Fibroblast of villous mesenchyme (primary cell): ENCODE measurements around the gene TTC7B. TPM values are rescaled to one million over a fixed set of nuclear protein-coding genes. Genes with fewer than 3 reads are reported as not detected.

Experiments used
- DNase-seq: peaks from one replicate; pipeline ENCODE4 v3.0.0-alpha.2; 2010; ENCODE audit warnings: low read depth
- H3K4me3 ChIP-seq: 2 replicates; pipeline ENCODE4 v1.5.1; 2011; ENCODE audit warnings: low read depth, mild to moderate bottlenecking, low read length
- total RNA-seq: library from RNA; depleted of rRNA; stranded (reverse); fragments of >200 nt; gene quantifications from 2 replicates; pipeline ENCODE4 v1.2.3, GENCODE V29; 2012
- TF ChIP-seq, protein P1 (sequence below): IDR thresholded peaks from 2 replicates; pipeline ENCODE4 v1.5.1; 2012; ENCODE audit warnings: low read depth, mild to moderate bottlenecking, low read length; ENCODE audit not compliant: insufficient read depth

The TTC7B gene
- total RNA-seq, 1 donor = 16.8 TPM

DNA sequence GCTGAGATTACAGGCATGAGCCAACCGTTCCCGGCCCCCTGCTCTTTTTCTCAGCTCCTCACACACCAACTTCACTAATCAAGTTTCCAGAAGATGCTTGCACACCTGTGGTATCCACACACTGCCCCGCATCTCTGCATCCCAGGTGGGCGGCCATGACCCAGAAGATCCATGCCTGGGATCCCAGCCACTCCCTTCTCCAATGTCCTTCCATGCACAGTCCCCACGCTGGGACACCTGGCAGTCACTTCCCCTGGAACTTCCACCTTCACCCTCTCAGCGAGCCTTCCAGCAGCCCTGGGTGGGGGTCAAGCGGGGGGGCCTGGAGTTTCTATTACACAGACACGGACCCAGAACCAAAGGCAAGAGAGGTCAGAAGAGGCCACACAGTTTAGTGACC, 311.6 kb downstream of the TTC7B start:
- no peak for DNase-seq
- TF ChIP-seq, protein P1, sequence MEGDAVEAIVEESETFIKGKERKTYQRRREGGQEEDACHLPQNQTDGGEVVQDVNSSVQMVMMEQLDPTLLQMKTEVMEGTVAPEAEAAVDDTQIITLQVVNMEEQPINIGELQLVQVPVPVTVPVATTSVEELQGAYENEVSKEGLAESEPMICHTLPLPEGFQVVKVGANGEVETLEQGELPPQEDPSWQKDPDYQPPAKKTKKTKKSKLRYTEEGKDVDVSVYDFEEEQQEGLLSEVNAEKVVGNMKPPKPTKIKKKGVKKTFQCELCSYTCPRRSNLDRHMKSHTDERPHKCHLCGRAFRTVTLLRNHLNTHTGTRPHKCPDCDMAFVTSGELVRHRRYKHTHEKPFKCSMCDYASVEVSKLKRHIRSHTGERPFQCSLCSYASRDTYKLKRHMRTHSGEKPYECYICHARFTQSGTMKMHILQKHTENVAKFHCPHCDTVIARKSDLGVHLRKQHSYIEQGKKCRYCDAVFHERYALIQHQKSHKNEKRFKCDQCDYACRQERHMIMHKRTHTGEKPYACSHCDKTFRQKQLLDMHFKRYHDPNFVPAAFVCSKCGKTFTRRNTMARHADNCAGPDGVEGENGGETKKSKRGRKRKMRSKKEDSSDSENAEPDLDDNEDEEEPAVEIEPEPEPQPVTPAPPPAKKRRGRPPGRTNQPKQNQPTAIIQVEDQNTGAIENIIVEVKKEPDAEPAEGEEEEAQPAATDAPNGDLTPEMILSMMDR = no peak
- H3K4me3 ChIP-seq = no peak overlapping the region

DNA sequence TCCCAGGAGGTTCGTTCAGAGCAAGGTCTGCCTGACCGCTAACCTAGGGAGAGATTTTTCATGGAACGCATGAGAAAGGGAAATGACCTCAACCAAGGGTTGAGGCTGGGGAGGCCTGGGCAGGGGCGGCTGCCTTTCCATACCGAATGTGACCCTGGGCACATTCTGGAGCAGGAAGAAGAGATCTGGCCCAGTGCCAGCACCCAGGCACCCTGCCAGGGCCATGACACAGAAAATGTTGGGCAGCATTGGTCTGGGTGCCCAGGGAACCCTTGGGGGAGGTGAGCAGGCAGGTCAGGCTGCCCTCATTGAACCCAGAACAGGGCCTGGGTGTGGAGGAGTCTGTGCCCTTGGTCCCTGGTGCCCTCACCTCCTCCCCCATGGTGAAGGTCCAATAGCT, 312.6 kb downstream of the TTC7B start:
- no peak for DNase-seq
- H3K4me3 ChIP-seq = no peak overlapping the region
- TF ChIP-seq, protein P1 = no peak

DNA sequence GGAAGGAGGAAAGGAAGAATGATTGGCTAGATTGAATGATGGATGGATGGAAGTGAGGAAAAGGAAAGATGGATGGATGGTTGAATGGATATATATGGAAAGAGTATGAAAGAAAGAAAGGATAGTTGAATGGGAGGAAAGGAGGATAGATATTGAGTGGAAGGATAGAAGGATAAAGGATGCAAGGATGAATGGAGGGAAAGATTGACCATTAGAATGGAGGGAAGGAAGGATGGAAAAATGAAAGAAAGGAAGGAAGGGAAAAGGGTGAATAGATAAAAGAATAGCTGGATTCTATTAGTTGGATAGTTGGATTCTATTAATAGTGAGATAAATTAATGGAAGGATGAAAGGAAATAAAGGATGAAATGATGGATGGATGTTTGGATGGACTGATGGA, 313.5 kb downstream of the TTC7B start:
- DNase-seq = no peak
- TF ChIP-seq, protein P1 = no peak
- no peak overlapping the region for H3K4me3 ChIP-seq

DNA sequence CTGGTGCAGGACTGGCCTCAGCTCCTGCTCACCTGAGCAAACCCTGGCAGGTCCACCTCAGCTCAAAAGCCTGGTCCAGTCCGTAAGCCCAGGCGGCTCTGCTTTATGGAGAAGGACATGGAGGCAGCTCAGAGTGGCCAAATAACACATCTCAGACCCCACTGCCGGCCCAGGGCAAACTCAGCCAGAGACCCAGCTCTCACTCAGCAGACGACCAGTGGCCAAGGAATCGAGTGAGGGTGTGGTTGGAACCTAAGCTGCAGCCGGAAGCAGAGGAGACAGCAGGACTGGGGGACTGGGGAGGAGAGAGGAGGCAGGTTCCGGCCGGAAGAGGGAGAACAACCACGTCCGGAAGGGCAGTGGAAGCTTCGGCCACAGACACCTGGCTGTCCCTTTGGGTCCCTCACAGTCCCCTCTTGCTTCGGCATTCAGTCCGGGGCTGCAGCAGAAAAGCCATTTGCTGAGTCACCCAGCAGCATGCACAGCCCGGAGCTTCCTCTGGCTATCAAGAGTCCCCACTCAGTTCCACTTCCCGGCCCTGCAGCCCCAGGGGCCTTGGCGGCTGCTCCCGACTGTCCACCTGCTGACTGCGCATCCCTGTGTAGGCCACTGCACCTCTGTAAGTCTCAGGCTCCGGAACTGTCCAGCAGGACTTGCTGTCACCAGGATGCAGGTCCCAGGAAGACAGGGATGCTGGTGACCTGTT, 315.4 kb downstream of the TTC7B start:
- DNase-seq = no peak
- TF ChIP-seq, protein P1 = no peak
- no peak overlapping the region for H3K4me3 ChIP-seq

DNA sequence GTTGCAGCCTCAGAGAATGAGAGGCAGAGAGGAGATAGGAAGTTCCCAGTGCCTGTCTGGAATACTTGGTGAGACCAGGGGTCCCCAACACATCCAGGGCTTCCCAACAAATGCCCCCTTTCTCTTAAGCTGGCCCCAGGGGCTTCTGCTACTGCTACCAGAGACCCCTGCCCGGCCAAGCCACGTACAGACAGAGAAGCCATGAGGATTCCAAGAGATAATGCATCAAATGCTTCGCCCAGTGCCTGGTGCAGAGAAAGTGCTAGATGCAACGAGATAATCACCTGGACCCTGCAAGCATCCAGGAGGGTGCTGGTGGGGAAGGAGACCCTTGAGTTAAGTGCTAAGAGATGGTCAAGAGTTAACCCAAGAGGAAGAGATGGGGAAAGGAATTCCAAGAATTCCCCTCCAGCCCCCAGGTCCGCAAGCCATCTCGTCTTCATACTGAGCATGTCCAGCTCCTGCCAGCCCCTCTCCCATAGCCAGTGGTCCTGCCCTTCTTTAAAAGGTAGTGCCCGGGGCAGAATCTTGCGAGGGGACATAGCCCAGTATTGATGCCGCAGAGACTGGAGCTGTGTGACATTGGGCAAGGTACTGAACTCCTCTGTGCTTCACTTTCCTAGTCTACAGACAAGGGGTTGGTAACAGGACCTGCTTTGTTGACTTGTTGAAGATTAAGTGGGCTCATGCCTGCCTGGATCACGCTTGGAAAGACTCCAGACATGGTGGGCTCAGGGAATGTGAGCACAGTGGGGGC, 316.1 kb downstream of the TTC7B start:
- TF ChIP-seq, protein P1 = no peak
- H3K4me3 ChIP-seq = no peak overlapping the region
- DNase-seq = no peak

DNA sequence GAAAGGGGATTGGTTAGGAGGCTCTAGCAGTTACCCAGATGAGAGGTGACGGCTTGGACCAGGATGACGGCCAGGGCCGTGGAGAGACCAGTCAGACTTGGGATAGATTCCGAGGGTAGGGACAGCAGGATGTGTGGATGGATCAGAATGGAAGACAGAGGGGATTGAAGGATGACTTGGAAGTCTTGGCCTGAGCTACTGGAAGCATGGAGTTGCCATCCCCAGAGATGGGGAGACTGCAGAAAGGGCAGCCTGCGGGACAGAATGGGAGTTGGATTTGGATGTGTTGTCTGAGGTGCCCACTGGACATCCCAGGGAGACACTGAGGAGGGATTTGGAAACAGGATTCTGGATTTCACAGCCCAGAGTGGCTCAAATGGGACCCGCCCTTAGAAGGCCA, 317.1 kb downstream of the TTC7B start:
- DNase-seq = no peak
- H3K4me3 ChIP-seq = no peak overlapping the region
- TF ChIP-seq, protein P1 = no peak
